ENCODE measurements around the gene SERTAD2.

The SERTAD2 gene

GRCh38 chr2:64604155-64604554 is 49.6 kb downstream of the SERTAD2 start:
- in situ Hi-C loops (cut with MboI; ENCODE audit: low pct_unique_long_range_greater_than_20kb, low sequenced_read_pairs) = loop anchor here (25.0 kb wide), 1 partner anchor 433 kb away; no protein-coding TSS in a partner anchor
- DNase-seq = no peak

- in situ Hi-C loops (cut with MboI; ENCODE audit: low pct_unique_long_range_greater_than_20kb, low sequenced_read_pairs) = loop anchor here (25.0 kb wide), 1 partner anchor 435 kb away; no protein-coding TSS in a partner anchor
- DNase-seq = no peak
These were observed 51.3 kb downstream of the SERTAD2 start for GRCh38 chr2:64602436-64602835.

- no peak for DNase-seq
- in situ Hi-C loops (cut with MboI; ENCODE audit: low pct_unique_long_range_greater_than_20kb, low sequenced_read_pairs) = loop anchor here (25.0 kb wide), 1 partner anchor 435 kb away; no protein-coding TSS in a partner anchor
These were observed 51.8 kb downstream of the SERTAD2 start for GRCh38 chr2:64601785-64602391.

- no peak for DNase-seq
- in situ Hi-C loops (cut with MboI; ENCODE audit: low pct_unique_long_range_greater_than_20kb, low sequenced_read_pairs) = loop anchor here (25.0 kb wide), 1 partner anchor 436 kb away; no protein-coding TSS in a partner anchor
These were observed 52.5 kb downstream of the SERTAD2 start for GRCh38 chr2:64601034-64601754.

GRCh38 chr2:64599469-64599868 is 54.2 kb downstream of the SERTAD2 start:
- in situ Hi-C loops (cut with MboI; ENCODE audit: low pct_unique_long_range_greater_than_20kb, low sequenced_read_pairs) = no loop called here
- no peak for DNase-seq

GRCh38 chr2:64598226-64598625 is 55.5 kb downstream of the SERTAD2 start:
- DNase-seq = no peak
- in situ Hi-C loops (cut with MboI; ENCODE audit: low pct_unique_long_range_greater_than_20kb, low sequenced_read_pairs) = no loop called here

- peak; percentile 28 for DNase-seq
- in situ Hi-C loops (cut with MboI; ENCODE audit: low pct_unique_long_range_greater_than_20kb, low sequenced_read_pairs) = no loop called here
These were observed 58.1 kb downstream of the SERTAD2 start for GRCh38 chr2:64595397-64596176.

- DNase-seq = peak; percentile 14
- in situ Hi-C loops (cut with MboI; ENCODE audit: low pct_unique_long_range_greater_than_20kb, low sequenced_read_pairs) = no loop called here
These were observed 59.3 kb downstream of the SERTAD2 start for GRCh38 chr2:64594226-64594989.

GRCh38 chr2:64593035-64593655 is 60.6 kb downstream of the SERTAD2 start:
- in situ Hi-C loops (cut with MboI; ENCODE audit: low pct_unique_long_range_greater_than_20kb, low sequenced_read_pairs) = no loop called here

GRCh38 chr2:64591188-64591587 is 62.5 kb downstream of the SERTAD2 start:
- no peak for DNase-seq
- in situ Hi-C loops (cut with MboI; ENCODE audit: low pct_unique_long_range_greater_than_20kb, low sequenced_read_pairs) = no loop called here

More at GRCh38 chr2:64593035-64593655, 60.6 kb downstream of the SERTAD2 start:
- DNase-seq = no peak

- DNase-seq = no peak
- in situ Hi-C loops (cut with MboI; ENCODE audit: low pct_unique_long_range_greater_than_20kb, low sequenced_read_pairs) = no loop called here
These were observed 66.2 kb downstream of the SERTAD2 start for GRCh38 chr2:64587561-64587960.

- in situ Hi-C loops (cut with MboI; ENCODE audit: low pct_unique_long_range_greater_than_20kb, low sequenced_read_pairs) = no loop called here
- peak; percentile 64 for DNase-seq
These were observed 66.7 kb downstream of the SERTAD2 start for GRCh38 chr2:64586883-64587481.

GRCh38 chr2:64586054-64586453 is 67.7 kb downstream of the SERTAD2 start:
- in situ Hi-C loops (cut with MboI; ENCODE audit: low pct_unique_long_range_greater_than_20kb, low sequenced_read_pairs) = no loop called here
- DNase-seq = no peak

- no peak for DNase-seq
- in situ Hi-C loops (cut with MboI; ENCODE audit: low pct_unique_long_range_greater_than_20kb, low sequenced_read_pairs) = no loop called here
These were observed 70.9 kb downstream of the SERTAD2 start for GRCh38 chr2:64582774-64583340.

- in situ Hi-C loops (cut with MboI; ENCODE audit: low pct_unique_long_range_greater_than_20kb, low sequenced_read_pairs) = no loop called here
- DNase-seq = no peak
These were observed 71.8 kb downstream of the SERTAD2 start for GRCh38 chr2:64581777-64582539.

All from KBM-7 (cell line).